SK-N-SH (cell line): ENCODE measurements around the gene INTU. TPM values are rescaled to one million over a fixed set of nuclear protein-coding genes. Genes with fewer than 3 reads are reported as not detected.

Experiments
- polyA plus RNA-seq, 3 experiments: library from polyadenylated mRNA; depleted of rRNA; stranded (reverse); fragments of >200 nt; gene quantifications; 2 replicates each; pipeline ENCODE4 v1.2.3, GENCODE V29; 2012

The INTU gene
- polyA plus RNA-seq, 1 of the 3 experiments (the other 2 are of a cell fraction): 3.3 TPM

Other genes with a start within 250 kb of the INTU start
- gene SLC25A31, start 97.4 kb downstream of the INTU start, polyA plus RNA-seq (2012; rRNA removed): not detected in 2 replicates
- 1.6 and 1.8 TPM in 2 replicates for gene HSPA4L, start 149.4 kb downstream of the INTU start, polyA plus RNA-seq (2012; rRNA removed)
- 10.3 and 10.5 TPM in 2 replicates for gene PLK4, start 247.9 kb downstream of the INTU start, polyA plus RNA-seq (2012; rRNA removed)